DOHH2 (cell line): ENCODE results near the gene ZSWIM6.

ENCODE experiments used
- H3F3A ChIP-seq: fragments of 200-600 bp; sonication (generic), shearing (Covaris generic); 2 replicates; pipeline ENCODE4 v1.6.0; 2016; ENCODE audit warnings: antibody characterized with exemption, mild to moderate bottlenecking; ENCODE audit not compliant: control insufficient read depth, insufficient read depth
- H3K27ac ChIP-seq: fragments of 200-600 bp; sonication (generic); 2 replicates; pipeline ENCODE4 v1.5.1; 2014; ENCODE audit warnings: low read depth, mild to moderate bottlenecking, low read length, moderate library complexity
- H3K27me3 ChIP-seq: fragments of 200-600 bp; sonication (generic); 2 replicates; pipeline ENCODE4 v1.6.1; 2014; ENCODE audit warnings: mild to moderate bottlenecking, low read length, mixed read lengths; ENCODE audit not compliant: control insufficient read depth
- H3K36me3 ChIP-seq: fragments of 200-600 bp; sonication (generic); 2 replicates; pipeline ENCODE4 v1.6.1; 2014; ENCODE audit warnings: mild to moderate bottlenecking, low read length, moderate library complexity, mixed read lengths; ENCODE audit not compliant: control insufficient read depth
- H3K4me1 ChIP-seq: fragments of 200-600 bp; sonication (generic); 2 replicates; pipeline ENCODE4 v1.6.1; 2014; ENCODE audit warnings: mild to moderate bottlenecking, low read length, mixed read lengths; ENCODE audit not compliant: control insufficient read depth
- H3K4me2 ChIP-seq: fragments of 200-600 bp; sonication (generic); 2 replicates; pipeline ENCODE4 v1.6.0; 2014; ENCODE audit warnings: mild to moderate bottlenecking, low read length, moderate library complexity
- H3K4me3 ChIP-seq: fragments of 200-600 bp; sonication (generic); 2 replicates; pipeline ENCODE4 v1.5.1; 2014; ENCODE audit warnings: mild to moderate bottlenecking, low read length, mixed read lengths
- H3K79me2 ChIP-seq: fragments of 200-600 bp; sonication (generic); 2 replicates; pipeline ENCODE4 v1.6.1; 2014; ENCODE audit warnings: mild to moderate bottlenecking, low read length, mixed read lengths; ENCODE audit not compliant: control insufficient read depth
- H3K9me2 ChIP-seq: fragments of 200-600 bp; sonication (generic); replicated peaks from 2 replicates; pipeline ENCODE4 v1.6.1; 2014; ENCODE audit warnings: mild to moderate bottlenecking, low read length, mixed read lengths; ENCODE audit not compliant: control insufficient read depth
- H3K9me3 ChIP-seq: fragments of 200-600 bp; sonication (generic); 2 replicates; pipeline ENCODE4 v1.6.1; 2014; ENCODE audit warnings: antibody characterized with exemption, low read length, mixed read lengths; ENCODE audit not compliant: control insufficient read depth, insufficient read depth
- H4K20me1 ChIP-seq: fragments of 200-600 bp; sonication (generic); 2 replicates; pipeline ENCODE4 v1.6.0; 2014; ENCODE audit warnings: low read depth, mild to moderate bottlenecking, antibody characterized with exemption, low read length, moderate library complexity; ENCODE audit not compliant: control insufficient read depth, insufficient read depth
- EZH2phosphoT487 ChIP-seq: fragments of 200-600 bp; sonication (generic); IDR thresholded peaks from 2 replicates; pipeline ENCODE4 v1.6.1; 2017; ENCODE audit warnings: borderline replicate concordance, mild to moderate bottlenecking, antibody characterized with exemption, low read length, moderate library complexity, mixed read lengths
- TF ChIP-seq, protein P1 (sequence below): fragments of 200-600 bp; sonication (generic); IDR thresholded peaks from one replicate; pipeline ENCODE4 v1.5.1; 2014; ENCODE audit warnings: antibody characterized with exemption, mild to moderate bottlenecking, low read depth, low read length; ENCODE audit not compliant: poor library complexity, severe bottlenecking

ZSWIM6 gene

DNA sequence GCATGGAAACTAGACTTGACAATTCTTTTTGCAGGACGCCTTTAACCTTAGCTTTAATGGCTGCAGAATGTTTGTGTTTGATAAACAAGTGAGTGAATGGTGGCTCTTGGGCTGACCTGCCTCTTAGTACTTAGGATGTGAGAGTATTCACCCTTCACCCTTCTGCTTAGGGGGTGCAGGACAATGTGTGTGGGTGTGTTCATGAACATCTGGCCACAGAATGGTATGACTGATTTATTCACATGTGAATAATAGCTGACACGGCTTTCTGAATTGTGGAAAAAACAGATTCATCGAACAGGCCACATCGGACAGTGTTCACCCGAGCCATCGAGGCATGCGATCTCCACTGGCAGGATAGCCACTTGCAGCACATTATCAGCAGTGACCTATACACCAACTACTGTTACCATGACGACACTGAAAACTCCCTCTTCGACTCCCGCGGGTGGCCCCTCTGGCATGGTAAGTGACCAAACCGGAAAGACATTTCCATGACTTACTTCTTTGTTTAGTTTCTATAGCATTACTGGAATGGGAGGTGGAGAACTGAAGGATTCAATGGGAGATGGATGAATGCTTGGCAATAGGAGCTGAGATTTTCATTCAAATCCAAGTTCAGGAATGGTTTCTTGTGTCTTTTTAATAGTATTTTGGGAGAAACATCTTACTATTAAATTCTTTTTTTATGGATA is 193.6 kb downstream of the ZSWIM6 start:
- no peaks in the 10 kb centered on the region for H3K36me3 ChIP-seq
- no peaks in the 10 kb centered on the region for H3K9me3 ChIP-seq
- no peaks in the 10 kb centered on the region for H3K27me3 ChIP-seq
- H3K4me1 ChIP-seq, result no peaks in the 10 kb centered on the region
- no peak overlapping the region for H3K4me3 ChIP-seq
- H3K9me2 ChIP-seq, result no peaks in the 10 kb centered on the region
- H3K79me2 ChIP-seq, result no peaks in the 10 kb centered on the region
- H4K20me1 ChIP-seq, result no peaks in the 10 kb centered on the region
- H3K27ac ChIP-seq, result no peak overlapping the region
- H3F3A ChIP-seq, result no peaks in the 10 kb centered on the region
- no peak for TF ChIP-seq EZH2phosphoT487
- TF ChIP-seq, protein P1, sequence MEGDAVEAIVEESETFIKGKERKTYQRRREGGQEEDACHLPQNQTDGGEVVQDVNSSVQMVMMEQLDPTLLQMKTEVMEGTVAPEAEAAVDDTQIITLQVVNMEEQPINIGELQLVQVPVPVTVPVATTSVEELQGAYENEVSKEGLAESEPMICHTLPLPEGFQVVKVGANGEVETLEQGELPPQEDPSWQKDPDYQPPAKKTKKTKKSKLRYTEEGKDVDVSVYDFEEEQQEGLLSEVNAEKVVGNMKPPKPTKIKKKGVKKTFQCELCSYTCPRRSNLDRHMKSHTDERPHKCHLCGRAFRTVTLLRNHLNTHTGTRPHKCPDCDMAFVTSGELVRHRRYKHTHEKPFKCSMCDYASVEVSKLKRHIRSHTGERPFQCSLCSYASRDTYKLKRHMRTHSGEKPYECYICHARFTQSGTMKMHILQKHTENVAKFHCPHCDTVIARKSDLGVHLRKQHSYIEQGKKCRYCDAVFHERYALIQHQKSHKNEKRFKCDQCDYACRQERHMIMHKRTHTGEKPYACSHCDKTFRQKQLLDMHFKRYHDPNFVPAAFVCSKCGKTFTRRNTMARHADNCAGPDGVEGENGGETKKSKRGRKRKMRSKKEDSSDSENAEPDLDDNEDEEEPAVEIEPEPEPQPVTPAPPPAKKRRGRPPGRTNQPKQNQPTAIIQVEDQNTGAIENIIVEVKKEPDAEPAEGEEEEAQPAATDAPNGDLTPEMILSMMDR, result no peak
- no peak overlapping the region for H3K4me2 ChIP-seq

DNA sequence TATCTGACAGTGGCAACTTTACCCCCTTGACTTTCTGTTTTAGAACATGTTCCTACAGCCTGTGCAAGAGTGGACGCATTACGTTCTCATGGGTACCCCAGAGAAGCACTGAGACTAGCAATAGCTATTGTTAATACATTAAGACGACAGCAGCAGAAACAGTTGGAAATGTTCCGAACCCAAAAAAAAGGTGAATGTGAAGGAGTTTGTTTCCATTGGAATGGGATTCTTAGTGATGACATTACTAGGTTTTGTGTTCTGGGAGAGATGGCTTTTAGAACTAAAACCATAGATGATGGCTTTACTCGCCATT is 194.1 kb downstream of the ZSWIM6 start:
- no peaks in the 10 kb centered on the region for H3K9me2 ChIP-seq
- H3K27me3 ChIP-seq, result no peaks in the 10 kb centered on the region
- H3K9me3 ChIP-seq, result no peaks in the 10 kb centered on the region
- no peak overlapping the region for H3K4me3 ChIP-seq
- H3K36me3 ChIP-seq, result no peaks in the 10 kb centered on the region
- no peaks in the 10 kb centered on the region for H3K4me1 ChIP-seq
- no peaks in the 10 kb centered on the region for H3F3A ChIP-seq
- no peak overlapping the region for H3K27ac ChIP-seq
- H3K4me2 ChIP-seq, result no peak overlapping the region
- H3K79me2 ChIP-seq, result no peaks in the 10 kb centered on the region
- H4K20me1 ChIP-seq, result no peaks in the 10 kb centered on the region
- no peak for TF ChIP-seq EZH2phosphoT487
- TF ChIP-seq, protein P1, result no peak

DNA sequence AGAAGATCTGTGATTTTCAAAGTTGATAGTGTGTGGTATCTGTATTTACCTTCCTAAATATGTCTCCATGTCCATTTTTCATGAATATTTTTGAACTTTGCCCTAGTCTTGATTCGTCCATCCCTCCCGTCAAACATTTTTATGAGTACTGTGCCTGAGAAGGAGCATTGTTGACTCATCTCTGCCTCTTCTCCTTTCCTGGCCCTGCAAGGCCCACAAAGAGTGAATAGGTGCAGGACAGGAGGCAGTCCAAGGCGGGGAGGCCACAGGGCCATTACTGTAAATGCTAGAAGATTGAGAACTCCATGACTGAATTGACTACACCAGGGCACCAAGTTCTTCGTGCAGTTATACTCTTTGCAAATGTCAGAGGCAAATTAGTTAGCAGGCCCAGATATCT is 200.9 kb downstream of the ZSWIM6 start:
- Histone ChIP-seq H3K79me2 (no peaks in the 10 kb centered on the region), H4K20me1 (no peaks in the 10 kb centered on the region), H3F3A (no peaks in the 10 kb centered on the region), H3K4me3 (no peak overlapping the region), H3K27me3 (no peaks in the 10 kb centered on the region), H3K27ac (no peak overlapping the region), H3K9me3 (no peaks in the 10 kb centered on the region), H3K4me2 (no peak overlapping the region), H3K36me3 (no peaks in the 10 kb centered on the region), H3K9me2 (no peaks in the 10 kb centered on the region), H3K4me1 (no peaks in the 10 kb centered on the region)
- no peak for TF ChIP-seq EZH2phosphoT487
- TF ChIP-seq, protein P1, result no peak
